SW 1271 (cell line): ENCODE measurements around the gene FDPS.
"Not testable (repeated sequence)": the region's sequence is repeated elsewhere in the genome, so short reads cannot be mapped to it uniquely, and the experiment has no call there.

Source experiments
- DNase-seq, 2 experiments: peaks; one replicate each; lab custom pipeline; 2025; lab: John Stamatoyannopoulos, UW

FDPS gene

DNA sequence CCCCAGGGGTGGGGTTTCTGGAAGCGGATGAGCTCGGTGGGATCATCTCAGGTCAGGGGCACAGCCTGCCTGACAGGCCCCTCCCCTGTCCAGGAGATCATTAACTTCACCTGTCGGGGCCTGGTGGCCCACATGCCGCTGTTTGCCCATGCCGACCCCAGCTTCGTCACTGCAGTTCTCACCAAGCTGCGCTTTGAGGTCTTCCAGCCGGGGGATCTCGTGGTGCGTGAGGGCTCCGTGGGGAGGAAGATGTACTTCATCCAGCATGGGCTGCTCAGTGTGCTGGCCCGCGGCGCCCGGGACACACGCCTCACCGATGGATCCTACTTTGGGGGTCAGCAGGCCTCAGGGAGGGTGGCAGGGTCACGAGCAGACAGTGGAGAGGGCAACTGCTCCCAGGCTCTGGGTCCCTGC, 23.0 kb upstream of the FDPS start:
- DNase-seq = no peak

DNA sequence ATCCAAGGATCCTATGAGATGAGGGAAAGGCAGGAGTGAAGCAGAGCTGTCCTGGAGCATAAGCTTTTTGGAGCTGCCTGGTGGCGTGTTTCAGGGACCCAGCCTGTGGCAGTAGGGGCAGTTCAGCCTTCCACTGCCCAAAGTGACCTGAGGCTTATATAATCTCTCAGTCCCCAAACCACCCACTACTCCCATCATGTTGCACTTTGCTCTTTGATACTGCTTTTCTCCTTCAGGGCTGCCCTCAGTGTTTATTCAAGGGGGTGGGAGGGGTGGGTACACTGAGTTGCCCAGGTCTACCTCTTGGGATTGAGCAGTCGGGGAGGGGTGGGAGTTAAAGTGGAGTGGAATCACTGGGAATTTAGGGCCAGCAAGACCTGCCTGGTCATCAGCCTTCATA, 22.1 kb upstream of the FDPS start:
- DNase-seq = no peak

DNA sequence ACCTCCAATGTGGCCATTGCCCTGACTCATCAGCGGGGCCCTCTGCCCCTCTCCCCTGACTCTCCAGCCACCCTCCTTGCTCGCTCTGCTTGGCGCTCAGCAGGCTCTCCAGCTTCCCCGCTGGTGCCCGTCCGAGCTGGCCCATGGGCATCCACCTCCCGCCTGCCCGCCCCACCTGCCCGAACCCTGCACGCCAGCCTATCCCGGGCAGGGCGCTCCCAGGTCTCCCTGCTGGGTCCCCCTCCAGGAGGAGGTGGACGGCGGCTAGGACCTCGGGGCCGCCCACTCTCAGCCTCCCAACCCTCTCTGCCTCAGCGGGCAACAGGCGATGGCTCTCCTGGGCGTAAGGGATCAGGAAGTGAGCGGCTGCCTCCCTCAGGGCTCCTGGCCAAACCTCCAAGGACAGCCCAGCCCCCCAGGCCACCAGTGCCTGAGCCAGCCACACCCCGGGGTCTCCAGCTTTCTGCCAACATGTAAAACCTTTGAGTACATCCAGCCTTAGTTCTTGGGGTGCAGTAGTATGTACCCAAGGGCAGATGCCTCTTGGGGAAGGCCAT, 20.6 kb upstream of the FDPS start:
- DNase-seq = no peak

DNA sequence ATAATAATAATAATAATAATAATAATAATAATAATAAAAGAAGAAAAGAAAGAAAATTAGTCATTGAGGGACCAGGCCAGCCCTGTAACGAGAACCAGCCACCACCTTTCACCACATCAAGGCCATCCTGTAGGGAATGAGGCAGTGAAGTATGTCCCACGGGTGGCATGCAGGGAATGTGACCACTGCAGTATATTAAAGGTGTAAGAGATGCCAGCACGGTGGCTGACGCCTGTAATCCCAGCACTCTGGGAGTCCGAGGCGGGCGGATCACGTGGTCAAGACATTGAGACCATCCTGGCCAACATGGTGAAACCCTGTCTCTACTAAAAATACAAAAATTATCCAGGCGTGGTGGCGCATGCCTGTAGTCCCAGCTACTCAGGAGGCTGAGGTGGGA, 17.7 kb upstream of the FDPS start:
- not testable (repeated sequence) for DNase-seq

DNA sequence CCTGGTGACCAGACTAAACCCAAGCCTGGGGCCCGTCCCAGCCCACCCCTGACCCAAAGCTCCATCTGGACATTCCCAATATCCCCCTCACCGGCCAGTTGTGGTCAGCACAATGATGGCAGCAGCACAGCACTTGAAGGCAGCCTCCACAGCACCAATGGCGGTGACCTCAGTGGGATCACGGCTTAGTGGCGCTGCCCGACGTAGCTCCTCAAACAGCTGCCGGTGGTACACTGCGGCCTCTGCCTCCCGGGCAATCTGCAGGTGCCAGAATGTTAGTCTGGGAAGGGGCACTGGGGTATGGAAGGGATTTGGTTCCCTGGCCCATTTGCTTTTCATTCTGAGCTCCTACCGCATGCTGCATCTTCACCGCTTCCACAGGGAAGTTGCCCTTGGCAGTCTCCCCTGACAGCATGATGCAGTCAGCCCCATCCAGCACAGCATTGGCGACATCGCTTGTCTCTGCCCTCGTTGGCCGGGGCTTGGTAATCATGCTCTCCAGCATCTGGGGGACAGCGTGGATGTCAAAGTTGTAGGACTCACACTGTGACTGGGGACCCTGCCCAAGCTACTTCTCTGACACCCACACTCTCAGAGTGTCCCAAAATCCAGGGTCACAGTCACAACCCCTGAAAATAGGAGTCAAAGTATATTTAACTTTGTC, 15.4 kb upstream of the FDPS start:
- no peak for DNase-seq

DNA sequence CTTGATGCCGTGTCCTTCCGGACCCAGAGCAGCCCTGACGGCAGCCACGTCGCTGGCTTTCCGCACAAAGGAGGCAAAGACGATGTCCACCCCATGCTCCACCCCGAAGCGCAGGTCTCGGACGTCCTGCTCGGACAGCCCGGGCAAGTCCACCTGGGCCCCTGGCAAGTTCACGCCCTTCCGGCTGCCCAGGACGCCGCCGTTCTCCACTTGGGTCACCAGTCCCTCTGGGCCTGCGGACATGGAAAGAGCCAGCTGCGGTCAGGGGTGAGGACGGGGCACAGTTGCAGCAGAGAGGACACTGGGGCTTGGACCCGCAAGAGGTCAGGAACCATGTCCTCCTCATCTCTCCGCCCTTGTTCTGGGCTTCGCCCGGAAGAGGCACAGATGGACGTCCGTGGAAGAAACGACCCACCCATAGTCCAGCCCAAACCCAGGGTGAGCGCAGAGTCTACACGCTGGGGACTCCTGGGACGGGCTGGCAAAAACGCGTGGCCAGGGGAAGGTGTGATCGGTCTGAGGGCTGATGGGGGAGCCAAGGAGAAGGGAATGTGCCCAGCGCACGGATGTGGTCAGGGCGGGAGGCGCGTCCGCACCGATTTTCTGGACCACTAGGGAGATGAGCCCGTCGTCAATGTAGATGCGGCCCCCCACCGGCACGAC, 14.0 kb upstream of the FDPS start:
- DNase-seq = no peak

DNA sequence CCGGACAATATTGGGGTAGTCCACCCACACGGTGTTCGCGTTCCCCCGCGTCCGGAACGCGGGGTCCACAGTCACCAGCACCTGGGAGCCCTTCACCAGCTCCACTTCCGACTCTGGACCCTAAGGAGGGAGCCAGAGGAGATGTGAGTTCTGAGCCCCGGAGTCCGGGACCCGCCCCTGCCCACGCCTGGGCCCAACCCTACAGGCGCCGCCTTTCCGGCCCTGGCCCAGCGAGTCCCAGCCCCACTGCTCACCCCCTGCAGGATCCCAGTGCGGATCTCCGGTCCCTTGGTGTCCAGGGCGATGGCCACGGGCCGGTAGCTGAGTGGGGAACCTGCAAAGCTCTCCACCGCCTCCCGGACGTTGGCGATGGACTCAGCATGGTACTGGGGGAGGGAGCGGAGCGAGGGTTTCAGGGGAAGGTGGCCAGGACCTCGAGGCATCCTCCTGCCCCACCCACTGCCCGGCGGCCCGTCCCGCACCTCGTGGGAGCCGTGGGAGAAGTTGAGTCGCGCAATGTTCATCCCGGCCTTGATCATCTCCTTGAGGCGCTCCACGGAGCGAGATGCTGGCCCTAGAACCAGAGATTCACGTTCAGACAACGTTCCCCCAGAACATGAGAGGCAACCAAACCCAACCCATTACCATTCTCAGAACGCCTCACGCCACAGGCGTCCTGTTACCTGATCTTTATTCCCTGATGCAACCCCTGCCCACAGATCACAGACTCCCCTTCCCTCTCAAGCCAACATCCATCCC, 13.3 kb upstream of the FDPS start:
- no peak for DNase-seq

DNA sequence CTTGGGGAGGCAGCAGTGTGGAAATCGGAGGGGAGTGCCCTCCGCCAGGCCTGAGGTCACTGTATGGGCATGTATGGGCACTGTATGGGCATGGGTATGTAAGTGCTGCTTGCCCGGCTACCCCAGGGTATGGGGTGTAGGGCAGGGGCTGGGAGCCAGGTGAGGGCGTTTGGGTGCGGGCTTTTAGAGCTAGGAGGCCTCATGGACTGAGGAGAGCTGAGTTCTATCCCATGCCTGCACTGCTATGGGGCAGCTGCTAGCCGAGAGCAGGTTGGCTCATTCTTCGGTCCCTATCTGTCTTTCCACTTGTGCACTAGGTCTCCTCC, 12.8 kb upstream of the FDPS start:
- no peak for DNase-seq

DNA sequence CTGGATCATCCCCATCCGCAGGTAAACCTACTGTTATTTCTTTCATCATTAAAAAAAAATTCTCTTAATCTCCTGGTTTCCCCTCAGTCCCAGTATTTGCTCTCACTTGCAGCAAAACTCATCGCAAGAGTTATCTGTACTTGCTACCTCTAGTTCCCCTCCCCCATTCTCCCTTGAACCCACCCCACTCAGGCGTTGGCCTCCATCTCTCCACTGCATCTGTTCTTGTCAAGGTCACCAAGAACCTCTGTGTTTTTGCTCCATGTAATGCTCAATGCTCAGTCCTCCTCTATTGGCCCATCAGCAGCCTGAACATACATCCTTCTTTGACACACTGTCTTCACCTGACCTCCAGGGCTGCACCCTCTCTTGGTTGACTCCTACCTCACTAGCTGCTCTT, 12.0 kb upstream of the FDPS start:
- no peak for DNase-seq

DNA sequence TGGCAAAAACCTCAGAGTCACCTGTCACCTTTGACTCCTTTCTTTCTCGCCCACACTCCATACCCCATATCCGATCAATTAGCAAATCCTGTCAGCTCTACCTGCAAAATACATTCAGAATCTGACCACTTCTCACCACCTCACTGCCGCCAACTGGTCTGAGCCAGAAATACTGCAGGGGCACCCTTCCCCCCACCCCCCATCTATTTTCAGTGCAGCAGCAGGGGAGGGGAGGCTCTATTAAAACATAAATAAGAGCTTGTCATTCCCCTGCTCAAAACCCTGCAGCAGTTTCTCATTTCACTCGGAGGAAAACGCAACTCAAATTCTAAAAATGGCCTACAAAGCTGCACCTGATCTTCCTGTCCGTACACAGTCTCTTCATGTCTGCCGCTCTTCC, 11.3 kb upstream of the FDPS start:
- DNase-seq = no peak

DNA sequence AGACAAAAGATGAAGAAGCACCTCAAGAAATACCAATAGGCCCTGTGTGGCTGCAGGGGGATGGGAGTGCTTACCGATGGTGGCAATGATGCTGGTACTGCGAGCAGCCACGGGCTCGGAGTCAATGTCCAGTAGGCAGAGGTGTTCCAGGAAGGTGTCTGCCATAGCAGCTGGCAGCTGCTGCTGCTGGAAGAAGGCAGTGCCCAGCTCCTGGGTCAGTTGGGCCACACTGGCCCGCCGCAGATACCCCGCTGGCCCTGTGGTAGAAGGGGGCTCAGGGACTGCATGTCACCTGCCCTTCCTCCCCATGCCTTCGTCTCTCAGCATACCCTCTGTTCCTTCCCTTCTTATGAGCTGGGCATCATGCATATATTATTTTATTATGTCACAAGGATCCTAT, 8.6 kb upstream of the FDPS start:
- no peak for DNase-seq

DNA sequence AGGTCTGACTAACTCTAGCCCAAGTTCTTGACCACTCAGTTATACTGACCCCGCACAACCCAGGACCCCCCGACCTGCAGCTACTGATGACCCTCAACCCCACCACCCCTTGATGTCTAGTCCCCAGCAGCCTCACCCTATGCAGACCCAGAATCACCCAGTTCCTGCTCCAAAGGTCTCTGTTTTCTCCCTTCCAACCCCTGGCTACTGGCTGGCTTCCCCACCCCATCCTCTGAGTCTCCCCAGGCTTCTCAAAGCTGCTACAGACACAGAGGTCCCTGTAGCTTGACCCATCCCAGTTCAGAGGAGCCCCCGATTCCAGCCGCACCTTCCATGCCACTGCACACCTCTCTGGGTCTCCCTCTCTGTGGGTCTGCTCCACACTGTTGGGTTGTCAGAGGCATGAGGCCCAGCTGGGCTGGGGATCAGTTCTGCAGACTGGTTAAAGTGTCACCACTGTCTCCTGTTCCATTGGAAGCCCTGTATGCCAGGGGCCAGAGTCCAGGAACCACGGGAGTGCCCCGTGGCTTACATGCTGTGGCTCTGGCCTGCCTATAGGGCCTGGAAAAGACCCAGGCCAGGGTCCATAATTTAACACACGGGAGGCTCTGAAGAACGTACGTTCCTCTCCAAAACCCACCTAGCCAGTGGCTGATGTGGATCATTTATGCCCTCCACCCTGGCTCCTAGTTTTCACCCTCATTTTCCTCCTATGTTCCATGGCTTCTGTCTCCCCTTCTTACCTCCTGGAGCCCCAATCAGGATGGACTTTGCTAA, 7.9 kb upstream of the FDPS start:
- DNase-seq = no peak

DNA sequence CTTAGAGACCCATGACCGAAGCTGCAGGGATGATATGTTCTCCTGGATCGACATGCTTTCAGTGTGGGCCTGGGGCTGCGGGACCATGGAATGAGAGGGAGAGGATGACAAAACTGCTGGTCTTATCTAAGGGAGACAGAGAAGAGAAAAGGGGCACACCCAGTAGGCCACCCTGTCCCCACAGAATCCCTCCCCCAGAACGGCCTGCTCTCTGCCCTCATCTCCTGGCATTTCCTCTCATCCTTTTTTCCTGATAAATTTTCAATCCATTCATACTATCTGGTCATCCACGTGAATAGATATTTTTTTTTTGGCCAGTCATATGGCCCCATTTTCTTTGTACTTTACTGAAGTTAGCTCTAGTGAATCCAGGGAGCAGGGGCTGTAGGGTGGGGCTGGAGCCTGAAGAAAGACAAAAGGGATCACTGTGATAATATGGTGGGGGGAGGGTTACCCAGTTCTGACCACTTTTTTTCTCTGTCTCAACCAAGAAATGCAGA, 7.3 kb upstream of the FDPS start, which contains the start of gene PKLR:
Gene PKLR (minus strand): TSS at position 97 of the 500 bp plus-strand sequence. CDS start 43 bp downstream, at position 54.
- no peak for DNase-seq

DNA sequence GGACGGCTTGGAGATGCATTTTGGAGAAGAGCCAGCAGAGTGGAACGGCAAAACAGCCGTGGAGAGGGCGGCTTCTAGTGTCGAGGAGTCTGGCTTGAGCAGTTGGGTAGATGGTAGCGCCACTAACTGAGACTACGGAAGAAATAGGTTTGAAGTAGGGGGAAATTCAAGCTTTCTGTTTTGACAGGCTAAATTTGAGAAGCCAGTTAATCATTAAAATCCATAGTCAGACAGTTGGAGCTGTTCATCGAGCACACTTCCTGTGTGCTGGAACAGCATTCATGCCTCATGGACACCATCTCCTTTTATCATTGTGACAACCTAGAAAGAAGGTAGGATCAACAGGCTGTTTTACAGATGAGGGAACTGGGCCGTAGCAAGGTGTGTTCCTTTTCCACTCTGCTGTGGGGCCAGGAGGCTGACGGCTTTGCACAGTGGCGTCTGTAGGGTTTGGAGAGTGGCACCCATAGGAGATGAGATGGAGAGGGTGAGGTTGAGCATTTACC, 4.1 kb upstream of the FDPS start:
- DNase-seq = no peak

DNA sequence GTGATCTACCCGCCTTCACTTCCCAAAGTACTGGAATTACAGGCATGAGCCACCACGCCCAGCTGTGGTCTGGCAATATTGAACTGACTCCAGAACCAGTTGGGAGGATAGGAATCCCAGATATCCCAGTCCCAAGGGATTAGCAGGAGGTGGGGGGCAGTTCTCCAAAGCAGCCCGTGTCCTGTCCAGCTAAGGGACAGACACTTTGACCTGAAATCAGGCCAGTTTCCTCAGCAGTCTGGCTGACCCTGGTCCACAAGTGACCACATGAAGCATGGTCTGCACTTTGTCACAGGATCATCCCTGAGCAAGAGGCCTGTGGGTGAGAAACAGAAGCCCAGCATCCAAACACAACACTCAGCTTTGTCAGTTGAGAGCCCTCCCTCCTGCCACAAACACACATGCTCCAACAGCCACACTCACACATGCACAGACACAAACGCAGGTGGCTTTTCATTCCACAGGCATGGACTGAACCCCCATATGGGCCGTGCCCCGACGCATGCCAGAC, 2.7 kb upstream of the FDPS start:
- no peak for DNase-seq

DNA sequence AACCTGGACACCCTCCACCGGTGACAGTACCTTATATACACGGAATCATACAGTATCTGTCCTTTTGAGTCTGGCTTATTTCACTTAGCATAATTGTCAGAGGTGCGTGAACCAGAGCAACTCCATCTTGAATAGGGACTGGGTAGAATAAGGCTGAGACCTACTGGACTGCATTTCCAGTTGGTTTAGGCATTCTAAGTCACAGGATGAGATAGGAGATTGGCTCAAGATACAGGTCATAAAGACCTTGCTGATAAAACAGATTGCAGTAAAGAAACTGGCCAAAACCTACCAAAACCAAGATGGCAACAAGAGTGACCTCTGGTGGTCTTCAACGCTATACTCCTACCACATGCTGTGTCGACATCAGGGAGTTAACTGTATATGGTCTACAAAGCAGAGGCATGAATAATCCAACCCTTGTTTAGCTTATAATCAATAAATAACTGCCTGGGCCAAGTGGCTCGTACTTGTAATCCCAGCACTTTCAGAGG, 1.4 kb upstream of the FDPS start:
- DNase-seq = peak in 1 of 2 experiments; percentile 11

DNA sequence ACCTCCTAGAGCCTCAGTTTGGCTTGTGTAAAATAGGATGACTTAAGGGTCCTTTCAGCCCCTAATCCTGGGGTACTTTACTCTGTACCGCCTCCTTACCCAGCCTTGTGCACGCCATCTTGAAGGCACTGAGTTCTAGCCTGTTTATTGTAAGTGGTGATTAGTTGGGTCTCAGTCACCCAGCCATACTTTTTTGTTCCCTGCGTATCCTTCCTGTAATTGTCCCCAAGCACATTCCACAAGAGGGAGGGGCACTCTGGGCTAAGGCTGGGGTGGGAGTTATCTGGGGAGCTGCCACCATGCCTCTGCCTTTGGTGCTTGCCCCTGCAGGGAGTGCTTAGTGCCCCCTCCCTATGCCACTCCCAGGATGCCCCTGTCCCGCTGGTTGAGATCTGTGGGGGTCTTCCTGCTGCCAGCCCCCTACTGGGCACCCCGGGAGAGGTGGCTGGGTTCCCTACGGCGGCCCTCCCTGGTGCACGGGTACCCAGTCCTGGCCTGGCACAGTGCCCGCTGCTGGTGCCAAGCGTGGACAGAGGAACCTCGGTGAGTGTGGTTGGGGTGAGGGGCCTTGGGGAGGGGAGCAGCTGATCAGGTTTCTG, 856 bp downstream of the FDPS start:
- DNase-seq = no peak

DNA sequence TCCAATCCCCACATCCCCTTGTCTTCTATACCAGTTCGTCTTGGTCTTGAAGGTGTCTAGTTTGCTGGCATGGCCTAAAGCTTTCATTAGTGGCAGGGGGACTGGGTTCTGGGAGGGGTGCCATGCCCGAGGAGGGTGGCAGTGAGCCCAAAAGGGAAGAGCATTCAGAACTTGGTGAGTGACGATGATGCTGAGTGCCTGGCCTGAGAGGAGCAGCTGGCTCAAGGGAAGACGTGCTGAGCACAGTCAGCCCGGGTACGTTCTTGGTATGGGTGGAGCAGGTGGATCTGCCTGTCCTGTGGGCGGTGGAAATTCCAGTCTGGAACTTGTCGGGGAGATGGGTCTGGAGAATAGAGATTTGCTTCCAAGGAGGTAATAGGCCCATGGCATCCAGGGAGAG, 4.6 kb downstream of the FDPS start:
- DNase-seq = no peak

DNA sequence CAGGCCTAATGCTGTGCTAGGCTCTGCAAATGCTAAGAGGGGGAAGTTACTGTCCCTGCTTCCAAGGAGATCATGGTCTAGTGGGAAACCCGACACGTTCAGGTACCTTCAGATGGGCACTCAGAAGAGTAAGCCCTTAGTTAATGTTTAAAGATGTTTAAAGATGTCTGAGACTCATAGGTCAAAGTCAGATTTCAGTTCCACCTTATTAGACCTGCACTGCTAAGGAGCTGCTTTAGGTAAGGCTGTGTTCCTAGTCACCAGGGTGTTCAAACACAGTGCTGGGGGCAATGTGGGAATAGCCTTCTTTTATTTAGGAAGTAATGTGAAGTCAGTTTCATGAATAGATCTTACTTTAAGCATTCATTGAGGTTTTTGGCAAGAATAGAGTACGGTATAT, 8.3 kb downstream of the FDPS start:
- no peak for DNase-seq

DNA sequence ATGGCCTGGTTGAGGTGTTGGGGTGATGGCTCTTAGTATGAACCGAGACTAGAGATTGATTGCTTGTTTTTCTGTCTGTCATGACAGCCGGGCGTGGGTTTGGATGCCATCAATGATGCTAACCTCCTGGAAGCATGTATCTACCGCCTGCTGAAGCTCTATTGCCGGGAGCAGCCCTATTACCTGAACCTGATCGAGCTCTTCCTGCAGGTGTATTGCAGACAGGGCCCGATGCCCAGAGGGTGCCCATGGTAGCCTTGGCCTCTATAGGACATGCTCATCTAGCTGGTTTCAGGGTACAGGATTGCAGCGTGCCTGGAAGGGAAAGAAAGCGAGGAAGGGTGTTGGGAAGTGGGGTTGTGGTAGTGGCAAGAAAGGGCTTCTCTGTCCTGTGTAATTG, 9.4 kb downstream of the FDPS start:
- no peak for DNase-seq

DNA sequence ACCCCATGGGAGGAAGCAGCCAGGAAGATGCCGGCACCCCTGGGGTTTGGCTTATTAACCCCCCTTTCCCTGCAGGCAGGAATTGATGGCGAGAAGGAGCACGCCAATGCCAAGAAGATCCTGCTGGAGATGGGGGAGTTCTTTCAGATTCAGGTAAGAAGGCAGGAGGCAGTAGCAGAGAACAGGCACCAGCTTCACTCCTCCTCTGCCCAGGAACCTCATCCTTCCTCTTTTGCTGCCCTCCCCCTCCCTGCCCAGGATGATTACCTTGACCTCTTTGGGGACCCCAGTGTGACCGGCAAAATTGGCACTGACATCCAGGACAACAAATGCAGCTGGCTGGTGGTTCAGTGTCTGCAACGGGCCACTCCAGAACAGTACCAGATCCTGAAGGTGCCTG, 10.9 kb downstream of the FDPS start:
- DNase-seq = no peak
